OCI-M1 (cell line): ENCODE data around the gene CCDC174.
"Not testable (repeated sequence)": the region's sequence is repeated elsewhere in the genome, so short reads cannot be mapped to it uniquely, and the experiment has no call there.

Experiments used
- DNase-seq: peaks from one replicate; lab custom pipeline; 2025; lab: John Stamatoyannopoulos, UW

Gene CCDC174

DNA sequence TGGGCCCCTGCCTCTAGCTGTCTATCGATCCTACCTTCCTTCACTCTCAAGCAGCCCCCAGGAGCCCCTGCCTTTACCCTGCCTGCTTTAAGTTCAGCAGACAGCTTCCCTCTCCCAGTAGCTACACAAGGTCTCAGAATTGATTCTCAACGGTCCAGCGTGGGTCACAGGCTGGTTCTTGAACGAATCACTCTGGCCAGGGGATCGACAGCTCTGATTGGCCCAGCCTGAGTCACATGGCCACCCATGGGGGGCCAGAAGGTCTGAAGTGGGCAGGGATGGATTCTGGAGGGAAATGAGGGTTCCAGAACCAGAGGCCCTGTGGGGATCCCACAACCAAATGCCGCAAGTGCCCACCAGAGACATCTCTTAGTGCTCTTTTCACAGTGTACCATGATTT is 23.7 kb upstream of the CCDC174 start:
- no peak for DNase-seq

DNA sequence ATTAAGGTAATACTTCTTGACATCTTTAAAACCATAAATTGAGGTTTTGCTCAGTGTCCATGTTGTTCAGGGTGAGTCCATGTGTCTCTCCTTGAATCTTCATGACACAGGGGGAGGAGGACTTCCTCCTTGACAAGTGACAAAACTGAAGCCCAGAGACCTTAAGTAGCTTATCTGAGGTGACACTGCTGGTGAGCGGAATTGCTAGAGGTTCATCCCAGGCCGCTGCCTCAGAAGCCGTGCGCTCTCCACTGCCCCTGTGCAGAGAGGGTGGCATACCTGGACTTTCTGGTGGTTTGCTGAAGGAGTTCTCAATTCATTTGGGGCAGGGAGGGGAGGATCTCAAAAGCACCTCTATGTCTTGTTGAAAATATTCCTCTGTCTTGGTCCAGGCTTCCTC is 23.2 kb upstream of the CCDC174 start:
- no peak for DNase-seq

DNA sequence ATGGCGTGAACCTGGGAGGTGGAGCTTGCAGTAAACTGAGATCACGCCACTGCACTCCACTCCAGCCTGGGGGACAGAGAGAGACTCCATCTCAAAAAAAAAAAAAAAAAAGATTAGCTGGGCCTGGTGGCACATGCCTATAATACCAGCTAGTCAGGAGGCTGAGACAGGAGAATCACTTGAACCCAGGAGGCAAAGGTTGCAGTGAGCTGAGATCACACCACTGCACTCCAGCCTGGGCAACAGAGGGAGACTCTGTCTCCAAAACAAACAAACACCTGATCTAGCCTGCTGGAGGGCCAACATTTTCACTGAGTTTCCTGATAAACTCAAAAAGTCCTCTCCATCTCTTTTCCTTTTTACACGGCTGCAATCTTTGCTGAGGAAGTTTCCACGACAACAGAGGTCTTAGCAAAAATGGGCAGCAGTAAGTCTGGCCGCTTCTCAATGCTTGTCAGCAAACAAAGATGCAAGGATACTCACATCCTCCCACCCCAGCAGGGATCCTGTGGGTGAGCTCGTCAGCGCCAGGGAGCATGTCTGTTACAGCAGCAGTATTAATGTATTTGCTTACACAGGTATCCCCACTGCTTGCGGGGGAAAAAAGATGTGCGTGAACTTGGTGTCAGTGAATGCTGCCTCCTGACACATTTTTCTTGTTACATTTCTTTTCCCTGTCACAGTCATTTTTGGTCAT is 21.0 kb upstream of the CCDC174 start:
- DNase-seq = no peak

DNA sequence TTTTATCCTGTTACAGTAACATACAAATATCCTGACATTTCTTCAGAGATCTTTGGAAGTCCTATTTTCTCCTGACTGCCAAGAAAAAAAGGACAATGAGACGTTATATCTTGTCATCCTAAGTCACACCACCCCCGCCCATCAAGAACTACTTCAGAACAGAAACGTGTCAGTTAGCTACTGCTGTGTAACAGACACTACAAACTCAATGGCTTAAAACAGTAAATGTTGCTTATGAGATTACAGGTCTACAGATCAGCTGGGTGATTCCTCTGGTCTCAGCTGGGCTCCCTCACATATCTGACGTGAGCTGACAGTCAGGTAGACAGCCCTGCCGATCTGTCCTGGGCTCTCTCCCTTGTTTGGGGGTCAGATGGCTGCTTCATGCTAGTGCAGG is 20.5 kb upstream of the CCDC174 start:
- no peak for DNase-seq

DNA sequence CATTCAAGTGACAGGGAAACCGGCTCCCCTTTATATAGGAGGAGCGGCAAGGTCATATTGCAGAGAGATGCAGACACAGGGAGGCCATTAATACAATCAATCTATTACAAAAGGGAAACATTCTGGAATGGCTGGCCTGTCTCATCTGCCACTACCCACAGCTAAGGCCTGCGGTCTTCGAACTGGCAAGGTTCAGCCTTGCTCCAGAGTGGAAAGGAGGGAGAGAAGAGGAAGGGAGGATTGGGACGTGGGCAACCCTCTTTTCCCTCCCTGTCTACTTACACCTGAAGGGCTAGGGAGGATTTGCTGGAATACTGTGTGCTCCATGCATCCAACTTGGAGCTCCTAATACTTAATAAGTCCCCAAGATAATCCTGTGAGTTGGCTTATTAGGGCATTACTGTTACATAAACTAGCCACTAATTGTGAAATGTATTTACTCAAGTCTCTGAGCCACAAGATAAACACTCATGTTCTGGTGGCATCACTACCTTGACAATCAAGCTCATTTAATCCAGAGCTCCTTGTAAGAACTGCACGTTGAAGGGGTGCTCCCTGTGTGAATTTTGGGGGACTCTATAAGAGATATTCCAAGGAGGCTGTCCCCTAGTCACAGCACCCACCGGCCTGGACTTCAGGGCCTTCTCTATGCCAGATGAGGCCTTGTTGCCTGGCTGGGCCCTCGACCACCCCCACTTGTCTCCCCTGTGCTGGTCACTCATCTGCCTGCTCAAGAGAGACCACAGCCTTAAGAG is 19.7 kb upstream of the CCDC174 start:
- no peak for DNase-seq

DNA sequence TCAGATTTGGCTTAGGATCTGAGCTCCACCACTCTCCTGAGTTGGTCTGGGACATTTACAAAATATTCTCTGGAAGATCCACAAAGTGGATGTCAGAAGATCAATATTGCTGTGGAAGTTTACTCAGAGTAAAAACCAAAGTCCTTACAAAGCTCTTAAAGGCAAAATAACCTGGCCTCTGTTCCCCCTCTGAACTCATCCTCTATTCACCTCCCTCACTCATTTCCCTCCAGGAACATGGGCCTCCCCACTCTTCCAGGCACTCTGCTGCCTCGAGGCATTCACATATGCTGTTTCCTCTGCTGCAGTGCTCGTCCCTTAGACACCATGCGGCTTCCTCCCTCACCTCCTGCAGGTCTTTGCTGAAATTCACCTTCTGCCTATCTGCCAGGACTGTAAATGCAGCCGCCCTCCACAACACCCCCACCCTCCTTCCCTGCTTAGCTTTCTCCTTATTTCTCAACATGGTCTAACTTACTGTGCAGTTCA is 19.1 kb upstream of the CCDC174 start:
- no peak for DNase-seq

DNA sequence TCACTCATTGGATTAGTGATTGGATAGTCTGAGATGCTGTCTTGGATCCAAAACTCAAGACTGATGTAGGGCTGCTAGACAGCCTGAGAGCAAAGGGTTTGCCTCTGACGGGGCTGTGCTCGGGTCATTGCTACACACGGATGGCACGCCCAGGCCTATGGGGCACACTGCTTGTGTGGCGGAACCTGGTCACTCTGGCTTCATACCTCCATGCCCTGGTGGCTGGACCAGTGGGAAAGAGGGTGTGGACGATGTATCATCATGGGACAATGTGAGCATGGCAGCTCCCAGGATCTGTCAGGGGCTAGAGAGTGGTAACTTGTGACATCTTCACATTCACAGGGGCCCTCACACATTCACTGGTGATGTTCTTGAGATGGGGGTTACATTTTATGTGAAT is 18.1 kb upstream of the CCDC174 start:
- DNase-seq = no peak

DNA sequence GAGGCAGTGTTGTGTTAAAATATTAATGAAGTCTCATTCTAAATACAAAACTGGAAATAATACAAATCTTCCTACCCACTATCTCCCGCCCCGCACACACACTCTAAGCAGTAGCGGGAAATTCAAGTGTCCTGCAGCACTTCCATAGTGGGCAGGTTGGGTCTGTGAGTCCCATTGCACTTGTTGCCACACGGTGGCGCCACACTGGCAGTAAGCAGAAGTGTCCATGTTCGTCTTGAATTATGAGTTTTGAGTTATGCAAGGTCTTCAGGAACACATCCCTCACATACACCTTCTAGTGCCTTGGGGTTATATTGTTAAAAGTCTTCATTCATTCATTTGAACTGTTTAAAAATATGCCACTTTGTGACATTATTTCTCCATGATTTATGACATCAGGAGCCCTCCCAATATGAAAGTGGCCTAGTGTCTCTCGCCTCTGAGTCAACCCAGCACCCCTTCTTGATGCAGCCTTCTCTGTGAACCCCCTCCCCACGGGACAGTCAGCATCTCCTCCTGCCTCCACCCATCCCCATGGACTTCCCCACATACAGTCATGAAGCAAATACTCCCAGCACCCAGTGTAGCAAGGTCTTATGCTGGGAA is 17.6 kb upstream of the CCDC174 start:
- peak; percentile 75 for DNase-seq

DNA sequence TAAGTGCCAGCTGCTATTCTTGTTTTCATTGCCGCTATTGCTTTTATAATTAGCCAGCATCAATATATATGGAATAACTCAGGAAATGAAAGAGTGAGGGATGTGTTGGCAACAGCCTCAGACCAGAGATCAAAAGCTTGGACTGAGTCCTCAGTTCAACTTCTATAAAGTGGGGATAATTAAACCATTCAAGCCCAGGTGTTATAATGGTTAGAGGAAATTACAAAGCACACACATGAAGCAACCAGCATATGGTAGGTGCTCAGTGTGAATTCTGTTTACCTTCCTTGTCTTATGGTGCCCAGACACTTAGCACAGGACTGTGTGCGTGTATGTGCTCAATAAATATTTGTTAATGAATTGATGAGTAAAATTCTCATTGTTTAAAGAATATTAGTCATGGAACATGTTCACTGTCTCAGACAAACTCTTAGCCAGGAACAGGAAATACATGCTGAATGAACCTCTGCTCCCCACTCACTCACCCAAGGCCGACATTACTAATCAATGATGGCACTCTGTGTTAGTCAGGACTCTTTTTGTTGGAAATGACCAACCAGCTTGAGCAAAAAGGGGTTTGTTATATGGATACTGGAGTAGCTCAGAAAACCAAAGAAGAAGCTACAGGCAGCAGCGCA is 16.7 kb upstream of the CCDC174 start:
- no peak for DNase-seq

DNA sequence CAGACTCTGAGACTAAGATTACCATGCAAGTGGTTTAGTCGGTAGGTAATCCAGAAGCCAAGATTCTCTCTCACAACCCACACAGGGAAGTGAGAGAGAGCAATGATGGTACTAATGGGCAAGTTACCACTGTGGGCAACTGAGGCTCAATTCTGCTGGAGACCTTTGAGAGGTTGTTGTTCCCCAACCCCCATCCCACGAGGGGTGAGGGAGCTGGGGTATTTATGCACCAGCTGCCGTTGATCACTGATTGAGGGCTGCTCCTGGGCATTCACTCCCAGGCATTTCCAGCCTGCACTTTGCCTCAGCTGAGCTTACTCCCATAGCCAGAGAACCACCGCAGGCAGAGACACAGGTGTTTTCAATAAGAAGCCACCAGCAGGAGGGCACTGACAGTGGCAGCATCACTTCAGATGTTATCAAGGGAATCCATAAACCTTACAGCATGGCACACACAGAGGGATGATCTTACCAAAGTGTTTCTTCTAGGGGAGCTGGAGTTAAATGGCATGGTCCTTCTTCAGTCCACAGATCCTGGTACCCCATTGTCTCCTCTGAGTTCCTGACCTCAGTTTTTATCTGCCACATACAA is 15.0 kb upstream of the CCDC174 start:
- DNase-seq = no peak

DNA sequence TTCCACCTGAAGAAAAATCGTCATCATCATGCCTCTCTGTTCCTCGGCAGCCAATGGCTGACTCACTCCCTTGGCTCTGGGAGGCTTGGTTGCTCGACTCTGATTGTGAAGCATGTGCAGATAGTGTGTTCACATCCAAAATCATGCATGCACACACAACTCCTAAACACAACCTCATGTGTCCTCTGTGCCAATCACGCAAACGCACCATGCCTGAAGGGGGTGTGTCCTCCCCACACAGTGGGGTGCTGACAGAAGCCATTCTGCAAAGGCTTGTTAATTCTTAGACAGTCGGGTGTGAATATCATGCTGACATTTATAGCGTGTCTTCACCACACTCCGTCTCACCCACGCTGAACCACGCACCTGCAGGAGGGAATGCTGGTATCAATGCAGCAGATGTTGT is 11.4 kb upstream of the CCDC174 start:
- no peak for DNase-seq

DNA sequence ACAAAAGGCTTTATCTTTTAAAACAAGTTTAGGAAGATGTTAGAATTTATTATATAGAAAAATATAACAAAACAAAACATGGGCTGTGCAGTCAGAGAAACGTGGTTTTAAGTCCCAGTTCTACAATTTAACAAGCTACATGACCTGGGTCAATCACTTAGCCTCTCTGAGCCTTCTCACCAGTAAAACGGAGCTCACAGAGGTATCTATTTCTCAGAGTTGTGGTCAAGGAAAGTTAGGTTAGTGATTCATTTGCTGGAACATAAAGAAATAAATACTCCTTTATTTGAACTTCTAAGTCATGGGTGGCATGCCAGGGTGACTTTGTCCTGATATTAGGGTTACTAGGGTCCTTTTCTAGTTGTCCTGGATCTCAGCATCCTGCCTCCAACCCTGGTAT is 10.8 kb upstream of the CCDC174 start:
- no peak for DNase-seq

DNA sequence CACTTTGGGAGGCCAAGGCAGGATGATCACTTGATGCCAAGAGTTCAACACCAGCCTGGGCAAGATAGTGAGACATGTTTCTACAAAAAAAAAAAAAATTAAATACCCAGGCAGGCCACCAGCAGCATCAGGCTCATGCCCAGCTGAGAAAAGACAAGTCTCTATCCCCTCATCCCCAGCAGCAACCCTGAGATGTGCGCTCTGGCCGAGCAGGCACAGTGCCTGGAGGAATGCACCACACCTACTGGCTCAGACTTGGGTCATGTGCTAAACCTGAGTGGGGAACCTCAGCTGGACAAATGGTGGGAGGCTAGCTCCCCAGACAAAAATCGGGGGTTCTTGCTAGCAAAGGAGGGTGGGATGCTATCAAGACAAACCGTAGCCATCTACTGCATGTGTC is 10.2 kb upstream of the CCDC174 start:
- DNase-seq = no peak

DNA sequence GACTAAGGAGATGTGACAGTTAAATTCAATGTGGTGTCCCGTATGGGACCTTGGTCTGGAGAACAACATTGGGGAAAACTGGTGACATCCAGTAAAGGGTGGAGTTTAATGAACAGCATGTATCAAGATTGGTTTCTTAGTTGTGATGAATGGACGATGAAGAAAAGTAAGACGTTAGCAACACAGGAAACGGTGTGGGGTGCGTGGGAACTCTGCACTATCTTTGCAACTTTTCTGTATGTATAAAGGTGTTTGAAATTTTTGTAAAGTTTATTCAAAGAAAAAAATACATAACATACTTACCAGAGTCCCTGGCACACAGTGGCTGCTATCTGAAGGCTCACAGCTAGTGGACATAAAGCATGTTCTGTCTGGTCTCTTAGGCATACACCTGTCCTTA is 6.1 kb upstream of the CCDC174 start:
- no peak for DNase-seq

DNA sequence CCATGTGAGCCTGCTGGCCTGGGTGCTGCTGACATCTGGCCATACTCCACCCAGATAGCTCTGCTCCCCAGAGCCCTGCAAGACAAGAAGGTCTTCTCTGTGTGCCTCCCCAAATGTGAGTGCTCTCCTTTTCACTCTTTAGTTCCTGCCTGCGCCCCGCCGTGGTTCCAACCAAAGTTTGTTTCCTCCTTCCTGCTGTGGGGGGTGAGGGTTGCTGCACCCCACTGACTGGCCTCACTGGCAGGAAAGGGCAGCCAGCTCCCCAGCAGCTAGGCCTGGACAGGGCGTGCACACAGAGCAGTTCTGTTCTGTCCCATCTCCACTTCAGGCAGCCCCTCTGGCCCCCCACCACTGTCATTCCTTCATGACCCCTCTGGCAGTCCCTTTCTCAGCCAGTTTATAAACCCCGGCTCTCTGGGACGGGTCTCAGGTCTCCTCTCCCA is 5.4 kb upstream of the CCDC174 start:
- no peak for DNase-seq

DNA sequence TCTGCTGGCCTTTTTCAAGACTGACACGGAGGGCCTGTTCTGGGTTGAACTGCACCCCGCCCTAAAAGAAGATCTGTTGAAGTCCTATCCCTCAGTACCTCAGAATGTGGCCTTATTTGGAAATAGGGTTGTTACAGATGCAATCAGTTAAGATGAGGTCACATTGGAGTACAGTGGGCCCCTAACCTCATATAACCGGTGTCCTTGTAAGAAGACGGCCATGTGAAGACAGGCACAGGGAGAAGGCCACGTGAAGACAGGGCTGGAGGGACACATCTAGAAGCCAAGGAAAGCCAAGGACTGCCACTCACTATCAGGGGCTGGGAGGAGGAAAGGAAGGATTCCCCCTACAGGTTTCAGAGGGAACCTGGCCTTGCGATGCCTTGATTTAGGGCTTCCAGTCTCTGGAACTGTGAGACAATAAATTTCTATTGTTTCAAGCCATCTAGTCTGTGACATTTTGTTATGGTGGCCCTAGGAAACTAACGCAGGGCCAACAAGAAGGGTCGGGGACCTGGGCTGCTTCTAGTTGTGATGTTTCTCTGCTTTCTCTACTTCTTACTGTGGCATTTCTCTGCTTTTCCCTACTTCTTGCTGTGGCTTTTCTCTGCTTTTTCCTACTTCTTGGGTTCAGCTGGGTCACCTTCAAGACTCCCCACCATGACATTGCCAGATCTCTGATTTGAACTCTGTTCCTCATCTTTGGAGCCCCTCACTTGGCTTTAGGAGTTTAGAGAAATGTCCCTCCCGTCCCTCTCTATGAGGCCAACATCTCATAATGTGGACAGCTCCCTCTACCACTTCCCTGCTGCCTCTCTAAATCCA is 4.8 kb upstream of the CCDC174 start:
- peak; percentile 38 for DNase-seq

DNA sequence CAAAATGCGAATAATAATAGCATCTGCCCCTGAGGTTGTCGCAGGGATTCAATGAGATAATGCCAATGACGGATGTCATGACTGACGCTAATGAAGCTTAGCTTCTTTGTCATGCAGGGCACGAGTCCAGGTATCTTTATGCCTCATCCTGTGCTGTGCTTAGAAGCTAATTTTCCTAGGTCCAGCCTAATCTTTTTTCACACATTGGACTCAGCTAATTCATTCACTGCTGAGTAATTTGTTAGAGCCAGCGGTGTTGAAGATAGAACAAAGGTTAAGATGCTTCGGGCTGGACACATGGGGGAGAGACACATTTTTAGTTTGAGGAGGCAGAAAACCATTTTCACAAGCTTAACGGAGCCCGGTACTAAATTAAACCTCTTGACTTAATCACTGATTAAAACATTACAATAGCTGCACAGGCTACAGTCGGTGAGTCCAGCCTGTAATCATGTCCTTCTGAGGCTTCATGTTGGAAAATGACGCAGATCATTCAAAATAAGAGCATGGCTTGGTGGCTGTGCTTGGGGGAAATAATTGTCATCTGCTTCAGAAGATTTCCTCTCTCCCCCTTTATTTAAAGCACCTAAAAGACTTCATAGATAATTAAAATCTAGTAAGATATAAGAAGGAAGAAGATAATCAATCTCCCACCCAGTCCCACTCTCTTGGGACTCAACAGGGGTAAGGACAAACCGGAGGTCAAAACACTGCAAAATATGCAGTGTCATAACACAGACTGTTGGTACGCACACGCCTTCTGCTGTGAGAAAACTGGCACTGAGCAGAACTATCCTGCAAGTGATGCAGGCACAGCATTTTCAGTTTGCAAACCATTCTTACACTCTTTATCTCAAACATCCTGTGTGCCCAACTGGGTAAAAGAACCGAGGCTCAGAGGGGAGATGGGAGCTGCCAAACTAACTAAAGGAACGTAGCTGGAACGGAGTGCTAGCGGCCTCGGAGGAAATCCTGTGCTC is 3.3 kb upstream of the CCDC174 start:
- DNase-seq = peak; percentile 9

DNA sequence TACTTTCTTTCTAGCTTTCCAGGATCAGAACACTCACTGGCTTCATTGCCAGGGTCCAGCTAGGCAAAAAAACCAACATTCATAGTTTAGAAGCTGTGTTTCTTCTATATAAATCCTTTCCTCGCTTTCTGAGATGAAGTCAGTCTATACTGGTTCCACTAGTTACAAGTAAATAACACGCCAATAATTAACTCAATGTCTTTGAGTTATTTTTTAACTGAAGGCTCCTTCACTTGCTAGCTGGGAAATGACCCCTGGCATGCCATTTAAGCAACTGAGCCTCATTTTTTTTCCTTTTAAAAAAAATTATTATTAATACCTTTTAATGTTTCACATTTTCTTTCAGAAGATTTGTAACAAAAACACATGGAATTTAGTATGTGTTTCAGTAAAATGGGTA is 2.1 kb upstream of the CCDC174 start:
- no peak for DNase-seq

DNA sequence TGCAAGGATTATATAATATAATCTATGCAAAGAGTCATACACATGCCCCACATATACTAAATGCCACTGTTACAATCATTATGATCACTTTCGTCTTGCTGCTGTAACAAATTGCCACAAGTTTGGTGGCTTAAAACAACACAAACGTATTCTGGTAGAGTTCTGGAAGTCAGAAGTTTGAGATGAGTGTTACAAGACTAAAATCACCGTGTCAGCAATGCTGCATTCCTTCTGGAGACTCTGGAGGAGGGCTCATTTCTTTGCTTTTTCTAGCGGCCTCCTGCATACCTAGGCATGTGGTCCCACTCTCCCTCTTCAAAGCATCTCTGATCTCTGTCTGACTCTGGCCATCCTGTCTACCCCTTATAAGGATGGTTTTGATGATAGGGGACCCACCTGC is 1.4 kb upstream of the CCDC174 start:
- DNase-seq = no peak

DNA sequence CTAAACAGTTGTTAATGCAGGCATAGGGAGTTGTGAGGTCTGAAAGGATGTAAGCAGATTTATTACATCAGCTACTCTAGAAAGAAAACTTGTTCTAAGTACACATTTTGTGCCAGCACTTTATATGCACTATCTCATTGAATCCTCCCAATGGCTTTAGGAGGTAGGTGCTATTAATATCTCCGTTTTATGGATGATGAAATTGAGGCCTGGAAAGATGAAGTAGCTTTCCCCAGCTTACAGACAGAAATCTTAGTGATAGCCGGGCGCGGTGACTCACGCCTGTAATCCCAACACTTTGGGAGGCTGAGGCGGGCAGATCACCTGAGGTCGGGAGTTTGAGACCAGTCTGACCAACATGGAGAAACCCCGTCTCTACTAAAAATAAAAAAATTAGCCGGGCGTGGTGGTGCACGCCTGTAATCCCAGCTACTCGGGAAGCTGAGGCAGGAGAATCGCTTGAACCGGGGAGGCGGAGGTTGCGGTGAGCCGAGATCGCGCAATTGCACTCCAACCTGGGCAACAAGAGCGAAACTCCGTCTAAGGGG is 872 bp downstream of the CCDC174 start:
- not testable (repeated sequence) for DNase-seq
